ENCODE measurements around the gene DDX52. TPM values are rescaled to one million over a fixed set of nuclear protein-coding genes. Genes with fewer than 3 reads are reported as not detected.
"Not testable (repeated sequence)": the region's sequence is repeated elsewhere in the genome, so short reads cannot be mapped to it uniquely, and the experiment has no call there.

The DDX52 gene
- total and polyA plus RNA-seq, 2 donors (not counting 1 experiment from before 2014, with no cell fraction given), result 20.4 to 20.6 TPM

- Histone ChIP-seq H2AFZ (ENCODE audit: low read length) (no peak overlapping the region), H3K4me3 (replicated peaks in 1 of 4; ENCODE audit: control extremely low read depth in 1 of 4, insufficient read depth in 1 of 4, low read depth in 3 of 4, low read length in 4 of 4) (no peak overlapping the region), H3K9me3 (ENCODE audit: control insufficient read depth, insufficient read depth, low read depth, low read length) (no peaks in the 10 kb centered on the region), H3K79me2 (ENCODE audit: control insufficient read depth, insufficient read depth, low read length) (no peaks in the 10 kb centered on the region), H3K27me3 (ENCODE audit: control insufficient read depth, insufficient read depth, low read length) (no peaks in the 10 kb centered on the region), H3K4me1 (ENCODE audit: control insufficient read depth, extremely low read depth, insufficient read depth, low read length) (peaks cover 4% of the 10 kb centered on the region), H3K9ac (ENCODE audit: insufficient read depth, low read length) (no peak overlapping the region), H3K27ac (ENCODE audit: insufficient read depth, low read length) (peak overlapping the region; percentile 74), H3K36me3 (ENCODE audit: control insufficient read depth, insufficient read depth, low read length) (peaks cover 2% of the 10 kb centered on the region), H4K20me1 (ENCODE audit: control insufficient read depth, extremely low read depth, insufficient read depth, low read length) (no peaks in the 10 kb centered on the region), H3K4me2 (ENCODE audit: extremely low read depth, insufficient read depth, low read length) (no peak overlapping the region)
- TF ChIP-seq, protein P1, sequence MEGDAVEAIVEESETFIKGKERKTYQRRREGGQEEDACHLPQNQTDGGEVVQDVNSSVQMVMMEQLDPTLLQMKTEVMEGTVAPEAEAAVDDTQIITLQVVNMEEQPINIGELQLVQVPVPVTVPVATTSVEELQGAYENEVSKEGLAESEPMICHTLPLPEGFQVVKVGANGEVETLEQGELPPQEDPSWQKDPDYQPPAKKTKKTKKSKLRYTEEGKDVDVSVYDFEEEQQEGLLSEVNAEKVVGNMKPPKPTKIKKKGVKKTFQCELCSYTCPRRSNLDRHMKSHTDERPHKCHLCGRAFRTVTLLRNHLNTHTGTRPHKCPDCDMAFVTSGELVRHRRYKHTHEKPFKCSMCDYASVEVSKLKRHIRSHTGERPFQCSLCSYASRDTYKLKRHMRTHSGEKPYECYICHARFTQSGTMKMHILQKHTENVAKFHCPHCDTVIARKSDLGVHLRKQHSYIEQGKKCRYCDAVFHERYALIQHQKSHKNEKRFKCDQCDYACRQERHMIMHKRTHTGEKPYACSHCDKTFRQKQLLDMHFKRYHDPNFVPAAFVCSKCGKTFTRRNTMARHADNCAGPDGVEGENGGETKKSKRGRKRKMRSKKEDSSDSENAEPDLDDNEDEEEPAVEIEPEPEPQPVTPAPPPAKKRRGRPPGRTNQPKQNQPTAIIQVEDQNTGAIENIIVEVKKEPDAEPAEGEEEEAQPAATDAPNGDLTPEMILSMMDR (conservative IDR thresholded peaks at IDR 0.05 in 1 of 2, IDR thresholded peaks at IDR 0.05 in 1 of 2; ENCODE audit: low read depth in 1 of 2, low read length in 2 of 2), result no peak
- no peak for TF ChIP-seq EZH2 (IDR thresholded peaks at IDR 0.05; ENCODE audit: low read length, missing control alignments)
- peak; percentile 72 to 80 for DNase-seq (ENCODE audit: low read depth in 2 of 2)
These were observed 28.9 kb downstream of the DDX52 start for GRCh38 chr17:37614391-37614790.

GRCh38 chr17:37610971-37611370, 32.3 kb downstream of the DDX52 start:
- Histone ChIP-seq H4K20me1 (ENCODE audit: control insufficient read depth, extremely low read depth, insufficient read depth, low read length) (no peaks in the 10 kb centered on the region), H3K4me1 (ENCODE audit: control insufficient read depth, extremely low read depth, insufficient read depth, low read length) (peaks cover 6% of the 10 kb centered on the region), H3K4me2 (ENCODE audit: extremely low read depth, insufficient read depth, low read length) (no peak overlapping the region), H2AFZ (ENCODE audit: low read length) (no peak overlapping the region), H3K9ac (ENCODE audit: insufficient read depth, low read length) (no peak overlapping the region), H3K27me3 (ENCODE audit: control insufficient read depth, insufficient read depth, low read length) (no peaks in the 10 kb centered on the region), H3K4me3 (replicated peaks in 1 of 4; ENCODE audit: control extremely low read depth in 1 of 4, insufficient read depth in 1 of 4, low read depth in 3 of 4, low read length in 4 of 4) (no peak overlapping the region), H3K9me3 (ENCODE audit: control insufficient read depth, insufficient read depth, low read depth, low read length) (no peaks in the 10 kb centered on the region), H3K79me2 (ENCODE audit: control insufficient read depth, insufficient read depth, low read length) (peaks cover 24% of the 10 kb centered on the region), H3K27ac (ENCODE audit: insufficient read depth, low read length) (no peak overlapping the region), H3K36me3 (ENCODE audit: control insufficient read depth, insufficient read depth, low read length) (no peaks in the 10 kb centered on the region)
- no peak for DNase-seq (ENCODE audit: low read depth in 2 of 2)
- TF ChIP-seq, protein P1 (conservative IDR thresholded peaks at IDR 0.05 in 1 of 2, IDR thresholded peaks at IDR 0.05 in 1 of 2; ENCODE audit: low read depth in 1 of 2, low read length in 2 of 2), result no peak
- TF ChIP-seq EZH2 (IDR thresholded peaks at IDR 0.05; ENCODE audit: low read length, missing control alignments), result no peak

DNA sequence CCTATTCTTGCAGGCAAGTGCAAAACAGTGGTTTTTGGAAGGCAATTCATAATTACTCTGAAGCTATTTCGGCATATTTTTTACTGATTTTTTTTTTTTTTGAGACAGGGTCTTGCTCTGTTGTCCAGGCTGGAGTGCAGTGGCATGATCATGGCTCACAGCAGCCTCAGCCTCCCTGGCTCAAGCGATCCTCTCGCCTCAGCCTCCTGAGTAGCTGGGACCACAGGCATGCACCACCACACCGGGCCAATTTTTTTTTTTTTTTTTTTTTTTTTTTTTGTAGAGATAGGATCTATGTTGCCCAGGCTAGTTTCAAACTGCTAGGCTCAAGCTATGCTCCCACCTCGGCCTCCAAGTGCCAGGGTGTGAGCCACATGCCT, 33.2 kb downstream of the DDX52 start:
- peaks cover 32% of the 10 kb centered on the region for H3K79me2 ChIP-seq (ENCODE audit: control insufficient read depth, insufficient read depth, low read length)
- not testable (repeated sequence) for H2AFZ ChIP-seq (ENCODE audit: low read length); H3K4me1 ChIP-seq (ENCODE audit: control insufficient read depth, extremely low read depth, insufficient read depth, low read length); H3K9ac ChIP-seq (ENCODE audit: insufficient read depth, low read length); H3K36me3 ChIP-seq (ENCODE audit: control insufficient read depth, insufficient read depth, low read length); H3K9me3 ChIP-seq (ENCODE audit: control insufficient read depth, insufficient read depth, low read depth, low read length); H3K27me3 ChIP-seq (ENCODE audit: control insufficient read depth, insufficient read depth, low read length); H4K20me1 ChIP-seq (ENCODE audit: control insufficient read depth, extremely low read depth, insufficient read depth, low read length)
- H3K4me3 ChIP-seq (replicated peaks in 1 of 4; ENCODE audit: control extremely low read depth in 1 of 4, insufficient read depth in 1 of 4, low read depth in 3 of 4, low read length in 4 of 4), result peak overlapping the region in 2 of 4 experiments; percentile 58 to 79
- DNase-seq (ENCODE audit: low read depth in 2 of 2), result peak in 1 of 2 donors; percentile 11
- H3K4me2 ChIP-seq (ENCODE audit: extremely low read depth, insufficient read depth, low read length), result peak overlapping the region; percentile 80
- peak overlapping the region; percentile 88 for H3K27ac ChIP-seq (ENCODE audit: insufficient read depth, low read length)

Measured in fibroblast of lung (primary cell).